OCI-LY3 (cell line): ENCODE data around the gene SUPT3H.

ENCODE experiments used
- CTCF ChIP-seq: fragments of 200-600, 300-600 bp; sonication (generic); IDR thresholded peaks from 2 replicates; pipeline ENCODE4 v1.5.1; 2014; ENCODE audit warnings: antibody characterized with exemption, low read length, low read depth
- EZH2phosphoT487 ChIP-seq: fragments of 200-600 bp; shearing (Covaris generic); IDR thresholded peaks from 2 replicates; pipeline ENCODE4 v1.6.1; 2018; ENCODE audit warnings: antibody characterized with exemption, mixed run types, low read depth

- no peak for TF ChIP-seq CTCF
- TF ChIP-seq EZH2phosphoT487 = no peak
Observed at GRCh38 chr6:44833248-44833647, 544.5 kb downstream of the SUPT3H start.
